Measurements from ENCODE around the gene ALDH1A2.
"Not testable (repeated sequence)": the region's sequence is repeated elsewhere in the genome, so short reads cannot be mapped to it uniquely, and the experiment has no call there.

The ALDH1A2 gene

GRCh38 chr15:57999699-58000098 is 65.8 kb downstream of the ALDH1A2 start:
- DNase-seq (ENCODE audit: low read depth, low spot score), result not testable (repeated sequence)

DNA sequence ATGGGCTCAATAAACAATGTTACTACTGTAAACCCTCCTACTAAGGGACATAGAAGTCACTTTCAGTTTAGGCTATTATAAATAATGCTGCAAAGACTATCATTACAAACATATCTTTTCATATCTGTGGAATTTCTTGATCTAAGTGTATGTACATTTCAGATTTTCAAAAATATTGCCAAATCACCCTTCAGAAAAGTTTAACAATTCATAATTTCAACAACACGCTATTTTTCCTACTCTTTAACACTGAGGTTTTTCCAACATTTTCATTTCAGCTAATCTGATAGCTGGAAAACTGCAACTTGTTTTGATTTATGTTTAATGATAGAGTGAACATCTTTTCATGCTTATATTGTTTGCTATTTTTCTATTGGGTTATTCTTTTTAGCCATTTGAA is 69.0 kb downstream of the ALDH1A2 start:
- no peak for DNase-seq (ENCODE audit: low read depth, low spot score)

DNA sequence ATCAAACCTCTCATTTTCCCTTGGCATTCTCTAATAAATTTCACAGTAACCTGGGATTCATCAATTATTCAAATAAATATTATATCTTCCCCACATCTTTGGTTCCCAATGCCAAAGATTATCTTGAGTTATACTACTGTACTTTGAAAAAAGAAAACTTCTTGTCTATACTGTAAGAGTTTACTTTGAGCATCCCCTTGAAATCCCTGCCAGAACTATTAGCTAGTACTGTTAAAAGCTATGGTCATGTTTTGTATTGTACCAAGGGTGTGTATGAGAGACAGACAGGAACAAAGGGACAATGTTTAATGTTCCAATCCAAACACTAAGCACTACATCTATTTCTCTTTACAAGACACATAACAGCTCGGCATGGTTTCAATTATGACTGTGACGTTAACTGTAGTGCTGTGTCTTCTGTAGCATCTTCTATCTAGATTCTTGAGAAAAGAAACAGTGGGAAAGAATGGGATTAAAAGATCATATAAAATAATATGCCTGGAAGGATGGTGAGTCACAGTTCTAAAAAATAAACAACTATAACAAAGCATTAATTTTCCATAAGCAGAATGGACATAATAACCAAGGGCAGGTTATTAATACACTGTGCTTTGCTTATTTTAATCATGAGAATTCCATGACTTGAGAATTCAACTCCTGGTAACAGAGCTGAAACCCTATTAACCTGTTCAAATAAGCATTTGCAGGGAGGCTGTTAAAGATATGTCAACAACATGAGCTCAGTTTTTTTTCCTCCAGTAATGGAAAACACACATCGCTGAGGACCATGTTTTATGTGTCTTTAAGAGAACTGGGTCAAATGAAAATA is 71.1 kb downstream of the ALDH1A2 start:
- DNase-seq (ENCODE audit: low read depth, low spot score), result no peak

DNA sequence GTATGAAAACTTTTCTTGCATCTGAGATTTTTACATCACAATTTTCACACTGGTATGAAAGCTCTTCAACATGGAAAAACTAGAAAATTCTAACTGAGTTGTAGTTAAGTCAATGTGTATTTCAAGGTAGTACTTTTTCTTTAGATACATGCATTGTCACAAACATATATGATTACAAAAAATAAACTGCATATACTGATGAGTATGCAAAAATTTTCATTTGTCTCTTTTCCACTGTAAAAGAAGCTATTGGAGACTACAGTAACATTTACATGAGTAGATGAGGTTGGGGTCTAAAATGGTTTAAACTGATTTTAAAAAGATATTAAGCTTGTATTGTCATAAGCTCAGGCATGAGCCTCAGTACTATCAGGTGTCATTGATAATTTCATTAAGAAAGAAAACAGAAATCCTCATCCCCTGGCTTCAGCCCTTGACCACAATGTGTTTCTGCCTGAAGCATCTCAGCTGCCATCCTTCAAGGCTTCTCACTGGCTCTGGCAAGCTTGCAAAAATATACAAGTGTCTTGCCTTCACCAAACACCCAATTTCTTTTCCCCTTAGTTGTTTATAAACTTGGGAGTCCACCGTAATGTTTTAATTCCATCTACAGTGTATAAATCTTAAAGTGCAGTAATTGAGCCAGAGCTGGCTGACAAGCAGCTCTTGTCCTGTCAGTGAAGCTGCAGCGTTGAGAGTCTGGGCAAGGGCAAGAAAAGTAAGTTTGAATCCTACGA is 71.9 kb downstream of the ALDH1A2 start:
- DNase-seq (ENCODE audit: low read depth, low spot score), result no peak

GRCh38 chr15:57992761-57993355 is 72.7 kb downstream of the ALDH1A2 start:
- no peak for DNase-seq (ENCODE audit: low read depth, low spot score)

- DNase-seq (ENCODE audit: low read depth, low spot score), result no peak
These were observed 92.0 kb downstream of the ALDH1A2 start for GRCh38 chr15:57973534-57973933.

DNA sequence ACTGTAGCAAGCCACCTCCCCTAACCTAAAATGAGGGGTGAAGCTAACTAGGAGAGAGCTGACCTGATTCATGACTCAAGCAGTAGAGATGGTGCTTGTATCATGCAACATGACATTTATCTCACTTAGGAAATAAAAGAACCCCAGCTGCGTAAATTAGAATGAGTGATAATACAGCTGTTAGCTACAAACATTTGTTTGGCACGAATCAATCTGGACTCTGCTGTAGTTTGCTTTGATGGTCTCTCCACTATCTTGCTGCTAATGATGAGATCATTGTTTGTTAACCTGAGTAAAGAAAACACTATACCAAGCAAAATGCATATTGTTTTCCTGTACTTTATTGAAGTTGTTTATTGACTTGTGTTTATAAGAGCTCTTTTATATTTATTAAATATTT is 92.6 kb downstream of the ALDH1A2 start:
- no peak for DNase-seq (ENCODE audit: low read depth, low spot score)

- no peak for DNase-seq (ENCODE audit: low read depth, low spot score)
These were observed 95.5 kb downstream of the ALDH1A2 start for GRCh38 chr15:57969996-57970395.

DNA sequence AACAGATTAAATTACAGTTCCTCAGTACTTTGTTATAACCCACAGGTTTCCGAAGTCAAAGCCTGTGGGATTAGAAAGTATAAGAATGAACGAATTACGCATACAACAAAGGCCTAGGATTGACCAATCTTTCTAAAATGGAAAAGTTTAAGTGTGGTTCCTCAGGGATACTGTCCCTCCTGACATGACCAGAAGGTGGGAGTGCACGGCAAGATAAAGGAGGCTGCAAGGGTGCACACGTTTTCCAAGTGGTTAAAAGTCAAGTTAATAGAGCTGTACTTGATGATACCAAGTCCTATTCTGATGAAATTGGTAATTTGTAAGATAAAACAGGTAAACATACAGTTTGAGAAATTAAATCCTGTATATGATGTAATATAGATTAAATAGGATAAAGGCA is 96.2 kb downstream of the ALDH1A2 start:
- no peak for DNase-seq (ENCODE audit: low read depth, low spot score)

- DNase-seq (ENCODE audit: low read depth, low spot score), result no peak
These were observed 102.6 kb downstream of the ALDH1A2 start for GRCh38 chr15:57962887-57963286.

DNA sequence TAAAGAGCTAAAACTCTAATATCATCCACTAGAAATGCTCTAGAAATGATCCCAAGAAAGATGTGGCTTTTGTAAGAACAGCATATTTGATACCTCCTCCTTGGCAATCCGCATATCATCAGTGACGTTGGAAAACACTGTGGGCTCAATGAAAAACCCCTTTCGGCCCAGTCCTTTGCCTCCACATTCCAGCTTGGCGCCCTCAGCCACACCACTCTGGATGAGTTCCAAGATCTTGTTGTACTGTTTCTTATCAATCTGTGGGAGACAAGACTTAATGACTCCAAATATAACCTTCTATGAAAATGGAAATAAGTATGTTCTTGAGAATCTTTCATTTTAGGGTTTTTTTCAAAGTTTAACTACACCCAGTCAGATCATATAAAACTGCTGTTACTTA is 103.6 kb downstream of the ALDH1A2 start:
- peak; percentile 26 for DNase-seq (ENCODE audit: low read depth, low spot score)

GRCh38 chr15:57957113-57957512 is 108.4 kb downstream of the ALDH1A2 start:
- DNase-seq (ENCODE audit: low read depth, low spot score), result no peak

DNA sequence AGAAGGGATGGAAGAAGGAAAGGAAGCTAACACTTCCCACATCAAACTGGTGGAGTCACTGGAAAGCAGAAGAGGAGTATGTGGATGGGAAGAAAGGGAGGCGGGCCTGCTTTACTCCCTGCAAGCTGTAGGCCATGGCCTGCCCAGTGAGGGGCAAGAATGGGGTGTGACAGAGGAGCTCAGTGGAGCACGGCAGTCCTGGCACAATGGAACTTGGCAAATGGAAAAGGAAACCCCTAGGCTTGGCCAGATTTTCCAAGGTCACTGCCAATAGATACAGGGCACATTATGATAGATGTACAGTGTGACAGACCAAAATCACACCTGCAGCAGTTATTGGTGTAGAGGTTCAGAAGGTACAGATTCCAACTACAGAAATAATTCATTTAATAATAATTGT is 111.6 kb downstream of the ALDH1A2 start:
- no peak for DNase-seq (ENCODE audit: low read depth, low spot score)

DNA sequence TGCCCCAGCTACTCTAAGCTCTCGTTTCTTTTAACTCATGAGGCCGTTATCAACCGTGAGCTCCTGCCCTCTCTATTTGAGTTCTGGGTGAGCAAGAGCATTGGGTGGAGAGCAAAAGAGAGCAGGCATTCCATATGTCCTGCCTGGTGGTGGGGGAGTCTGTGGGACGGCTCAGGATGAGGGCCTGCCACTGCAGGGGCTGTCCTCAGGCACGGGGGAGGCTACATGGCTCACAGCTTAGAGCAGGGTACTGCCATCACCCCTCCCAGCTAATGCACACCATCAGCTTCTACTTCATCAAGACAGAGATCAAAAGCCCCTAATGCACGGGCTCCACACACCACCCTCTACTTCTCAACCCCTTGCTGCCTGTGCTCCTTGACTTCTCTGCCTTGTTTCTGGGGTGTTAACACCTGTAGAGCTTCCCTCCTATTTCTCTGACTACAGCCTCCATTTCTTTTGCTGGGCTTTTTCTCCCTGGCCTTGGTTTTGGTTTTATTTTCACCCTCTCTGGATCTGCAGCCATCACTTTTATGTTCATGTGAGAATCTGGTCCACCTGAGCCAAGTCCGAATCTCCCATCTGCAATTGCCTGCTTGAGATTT is 114.1 kb downstream of the ALDH1A2 start:
- DNase-seq (ENCODE audit: low read depth, low spot score), result no peak

DNA sequence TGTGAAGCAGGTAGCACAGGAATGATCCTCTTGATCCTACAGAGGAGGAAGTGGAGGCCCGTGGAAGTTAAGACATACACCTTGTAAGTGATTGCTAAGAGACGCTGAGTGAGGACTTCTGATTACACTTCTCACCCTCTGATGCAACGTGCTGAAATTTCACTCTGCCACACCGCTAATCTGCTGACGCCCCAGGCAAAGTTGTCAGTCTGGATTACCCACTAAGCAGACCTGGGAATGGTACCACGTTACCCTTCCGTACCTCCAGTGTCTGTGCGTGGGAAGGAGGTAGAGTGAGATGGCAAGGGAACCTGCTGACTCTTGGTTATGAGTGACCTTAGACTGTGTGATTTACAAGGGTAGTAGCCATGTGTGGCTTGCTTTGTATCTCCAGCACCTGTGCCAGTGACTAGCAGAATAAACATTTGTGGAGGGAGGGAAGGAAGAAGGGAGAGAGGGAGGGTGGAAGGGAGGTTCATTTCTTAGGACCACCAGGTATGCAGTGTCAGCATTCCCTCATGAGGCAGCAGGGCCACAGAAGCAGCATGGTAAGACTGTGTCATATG is 115.0 kb downstream of the ALDH1A2 start:
- DNase-seq (ENCODE audit: low read depth, low spot score), result no peak

DNA sequence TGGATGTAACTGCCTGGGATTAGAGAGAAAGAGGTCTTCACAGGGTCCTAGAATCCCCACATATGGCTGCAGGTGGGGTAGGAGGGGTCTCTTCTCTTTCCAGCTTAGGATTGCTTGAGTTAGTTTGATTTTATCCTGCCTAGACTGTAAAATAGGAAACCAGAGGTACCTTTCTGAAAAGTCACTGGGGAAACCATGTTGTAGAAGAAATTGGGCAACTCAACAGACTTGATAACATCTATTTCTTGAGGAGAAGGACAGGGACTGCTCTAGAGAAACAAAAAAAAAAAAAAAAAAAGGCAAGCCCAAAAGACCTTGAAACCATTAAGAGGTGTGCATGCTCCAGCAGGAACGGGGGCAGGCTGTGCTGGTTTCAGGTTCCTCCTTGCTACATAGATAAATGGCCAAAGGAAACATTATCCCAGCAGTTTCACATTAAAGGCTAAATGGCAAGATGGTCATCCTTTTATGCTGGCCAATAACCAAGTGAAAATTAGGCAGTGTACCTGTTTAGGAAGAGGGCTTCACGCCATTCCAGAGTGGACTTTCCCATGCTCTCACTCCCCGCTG is 116.1 kb downstream of the ALDH1A2 start:
- no peak for DNase-seq (ENCODE audit: low read depth, low spot score)

DNA sequence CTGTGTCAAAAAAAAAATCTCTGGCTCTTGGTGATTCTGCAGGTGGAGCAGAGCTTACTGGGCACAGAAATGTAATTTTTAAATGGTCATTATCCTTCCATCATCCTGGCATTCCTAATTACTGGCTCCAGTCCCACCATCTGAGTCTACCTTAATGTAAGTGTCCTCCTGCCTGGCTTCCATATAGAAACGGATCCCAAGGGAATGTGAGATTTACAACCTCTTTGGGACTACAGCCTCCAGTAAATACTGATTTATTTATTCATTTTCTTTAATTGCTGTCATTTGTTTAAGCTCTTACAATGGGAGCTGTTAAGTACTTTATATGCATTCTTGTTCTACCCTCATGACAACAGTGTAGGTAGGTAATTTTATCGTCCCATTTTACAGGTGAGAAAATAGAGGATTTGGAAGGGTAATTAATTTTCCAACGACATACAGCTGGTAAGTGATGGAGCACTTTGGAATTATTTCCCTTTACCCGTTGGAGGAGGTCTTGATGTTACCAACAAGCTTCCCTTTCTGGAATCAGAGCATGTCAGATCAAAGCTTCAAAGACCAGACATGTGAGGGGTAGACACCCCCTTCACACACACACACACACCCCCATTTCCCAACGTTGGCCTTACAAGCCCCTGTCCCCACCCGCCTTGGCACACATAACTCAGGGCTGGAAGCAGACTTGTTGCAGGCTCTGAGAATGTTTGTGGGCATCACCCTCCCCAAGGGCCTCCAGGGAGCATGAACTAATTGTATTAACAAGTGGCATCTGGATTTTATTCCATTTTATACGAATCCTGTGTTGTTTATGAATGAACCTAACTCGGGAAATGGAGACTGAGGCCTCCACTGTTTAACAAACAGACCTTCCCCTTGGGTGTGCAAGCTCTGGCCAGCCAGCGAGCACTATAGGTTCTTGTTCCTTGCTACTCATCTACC is 116.9 kb downstream of the ALDH1A2 start:
- no peak for DNase-seq (ENCODE audit: low read depth, low spot score)

DNA sequence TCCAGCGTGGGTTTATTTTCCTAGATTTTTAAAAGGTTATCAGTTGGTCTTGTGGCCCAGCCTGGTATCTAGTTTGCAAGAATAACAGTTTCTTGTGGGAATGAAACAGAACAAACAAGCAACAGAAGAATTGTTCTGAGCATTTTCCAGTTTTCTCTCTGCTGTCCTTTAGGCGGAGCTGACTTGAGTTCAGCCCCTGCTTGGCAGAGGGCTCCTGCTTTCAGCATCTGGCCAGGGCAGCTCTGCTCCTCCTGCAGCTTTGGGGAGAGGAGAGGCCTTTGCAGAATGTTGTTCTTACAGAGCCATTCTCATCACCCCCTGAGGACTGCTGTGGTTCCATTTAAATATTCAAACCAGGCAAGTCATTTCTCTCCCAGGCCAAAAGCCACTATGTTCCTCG is 117.7 kb downstream of the ALDH1A2 start:
- DNase-seq (ENCODE audit: low read depth, low spot score), result no peak

GRCh38 chr15:57947282-57947681 is 118.2 kb downstream of the ALDH1A2 start:
- no peak for DNase-seq (ENCODE audit: low read depth, low spot score)

DNA sequence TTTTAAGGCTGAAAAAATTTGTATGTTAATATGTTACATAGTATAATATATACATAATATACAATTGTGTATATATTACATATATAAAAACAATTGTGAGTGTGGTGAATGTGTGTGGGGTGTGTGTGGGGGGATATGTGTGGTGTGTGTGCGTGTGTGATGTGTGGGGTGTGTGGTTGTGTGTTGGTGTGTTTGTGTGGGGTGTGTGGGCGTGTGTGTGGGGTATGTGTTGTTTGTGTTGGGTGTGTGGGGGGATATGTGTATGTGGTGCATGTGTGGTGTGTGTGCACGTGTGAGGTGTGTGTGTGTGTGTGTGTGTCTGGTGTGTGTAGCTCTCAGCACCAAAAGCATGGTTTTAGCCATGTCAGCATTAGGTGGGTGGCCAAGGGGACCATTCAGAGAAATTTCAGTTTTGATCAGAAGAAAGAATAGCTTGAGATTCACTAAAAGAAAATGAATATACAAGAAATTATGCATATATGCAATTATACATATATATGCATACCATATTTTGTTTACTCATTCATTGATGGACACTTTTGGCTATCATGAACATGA is 118.9 kb downstream of the ALDH1A2 start:
- DNase-seq (ENCODE audit: low read depth, low spot score), result no peak

Data from astrocyte of the hippocampus (primary cell).